HCT116 (cell line): ENCODE data around the gene ST6GALNAC5. TPM values are rescaled to one million over a fixed set of nuclear protein-coding genes. Genes with fewer than 3 reads are reported as not detected.

Experiments
- ATAC-seq: fragments of 200-7000 bp; cut with Tn5 transposase; 2 replicates; pipeline ENCODE4 v1.9.1; 2020; ENCODE audit warnings: mild to moderate bottlenecking, moderate library complexity
- BruUV-seq: library from RNA; stranded (reverse); fragments of 400-500 nt; replicated peaks from 2 replicates; lab custom pipeline; 2021; lab: Mats Ljungman, UMichigan
- CTCF ChIA-PET: fragments of 300-600 bp; sonication (Branson Sonifier 250); formaldehyde crosslinking; loops from one replicate; lab custom pipeline; 2021; ENCODE audit warnings: antibody characterized with exemption; lab: Charles Lee
- POLR2A ChIA-PET: fragments of 300-600, 350-600 bp; sonication (Branson Sonifier 250); formaldehyde crosslinking; loops from one replicate; lab custom pipeline; 2021; ENCODE audit warnings: antibody characterized with exemption; lab: Charles Lee
- RAD21 ChIA-PET, 2 experiments: fragments of 300-600 bp; sonication (Branson Sonifier 250); formaldehyde crosslinking; loops; one replicate each; lab custom pipeline; 2023; ENCODE audit warnings: low total read pairs in 2 of 2; ENCODE audit not compliant: uncharacterized antibody in 2 of 2, unreplicated experiment in 2 of 2, low non-redundant PET in 1 of 2; lab: Charles Lee
- DNase-seq: peaks from one replicate; pipeline ENCODE4 v3.0.0-alpha.2; 2010; ENCODE audit warnings: low read depth, low spot score
- H2AFZ ChIP-seq: fragments of 200-600 bp; shearing (Covaris generic), sonication (generic); 2 replicates; pipeline ENCODE4 v1.6.1; 2017; ENCODE audit warnings: low read depth, mixed run types, mixed read lengths, antibody characterized with exemption, low read length; ENCODE audit not compliant: poor library complexity, severe bottlenecking
- H3K27ac ChIP-seq: 2 replicates; pipeline ENCODE4 v1.5.1; 2012; ENCODE audit warnings: low read depth, low read length
- H3K27me3 ChIP-seq: fragments of 200-600 bp; sonication (generic); 2 replicates; pipeline ENCODE4 v1.6.1; 2016; ENCODE audit warnings: mixed run types, low read length, mixed read lengths; ENCODE audit not compliant: insufficient read depth
- H3K36me3 ChIP-seq, 2 experiments: fragments of 200-500 bp in 1 of 2; fragments of 200-600 bp in 1 of 2; sonication (Bioruptor generic) in 1 of 2; sonication (generic) in 1 of 2; 2 replicates each; pipeline versions ENCODE4 v1.5.1 to v1.6.1; 2014 to 2016; ENCODE audit warnings: low read length in 2 of 2, inconsistent platforms in 1 of 2, mixed read lengths in 1 of 2, mixed run types in 1 of 2; ENCODE audit not compliant: insufficient read depth in 2 of 2, control insufficient read depth in 1 of 2
- H3K4me1 ChIP-seq, 2 experiments: fragments of 200-600 bp in 1 of 2; sonication (generic) in 1 of 2; 2 replicates each; pipeline versions ENCODE4 v1.5.1 to v1.6.1; 2012 to 2017; ENCODE audit warnings: low read length in 2 of 2, inconsistent platforms in 1 of 2, mild to moderate bottlenecking in 1 of 2, mixed read lengths in 1 of 2, mixed run types in 1 of 2, moderate library complexity in 1 of 2; ENCODE audit not compliant: insufficient read depth in 2 of 2, control insufficient read depth in 1 of 2
- H3K4me2 ChIP-seq: fragments of 200-600 bp; sonication (generic); 2 replicates; pipeline ENCODE4 v1.6.1; 2017; ENCODE audit warnings: mixed run types, low read length, mixed read lengths
- H3K4me3 ChIP-seq, 2 experiments: fragments of 200-600 bp in 1 of 2; sonication (generic) in 1 of 2; replicated peaks in 1 of 2; 2 replicates each; pipeline ENCODE4 v1.5.1; 2011 to 2016; ENCODE audit warnings: low read length in 2 of 2, control low read depth in 1 of 2, low read depth in 1 of 2, mild to moderate bottlenecking in 1 of 2, mixed read lengths in 1 of 2, mixed run types in 1 of 2
- H3K79me2 ChIP-seq: fragments of 200-600 bp; sonication (generic); 2 replicates; pipeline ENCODE4 v1.6.1; 2017; ENCODE audit warnings: mild to moderate bottlenecking, mixed run types, low read length, moderate library complexity, mixed read lengths; ENCODE audit not compliant: insufficient read depth
- H3K9ac ChIP-seq: fragments of 200-600 bp; sonication (generic); 2 replicates; pipeline ENCODE4 v1.6.1; 2016; ENCODE audit warnings: low read length, mixed read lengths
- H3K9me2 ChIP-seq: fragments of 200-600 bp; sonication (generic), shearing (Covaris generic); 2 replicates; pipeline ENCODE4 v1.6.1; 2017; ENCODE audit warnings: mixed run types, mild to moderate bottlenecking, moderate library complexity; ENCODE audit not compliant: insufficient read depth
- H3K9me3 ChIP-seq, 2 experiments: fragments of 200-500 bp in 1 of 2; fragments of 200-600 bp in 1 of 2; sonication (Bioruptor generic) in 1 of 2; sonication (generic) in 1 of 2; 2 replicates each; pipeline ENCODE4 v1.6.1; 2014 to 2017; ENCODE audit warnings: low read length in 2 of 2, mixed read lengths in 2 of 2, inconsistent platforms in 1 of 2, low read depth in 1 of 2, mild to moderate bottlenecking in 1 of 2, mixed run types in 1 of 2, moderate library complexity in 1 of 2; ENCODE audit not compliant: control insufficient read depth in 1 of 2, insufficient read depth in 1 of 2
- H4K20me1 ChIP-seq: fragments of 200-600 bp; sonication (generic), shearing (Covaris generic); 2 replicates; pipeline ENCODE4 v1.6.1; 2017; ENCODE audit warnings: mixed run types, mild to moderate bottlenecking, moderate library complexity; ENCODE audit not compliant: insufficient read depth
- CBX3 ChIP-seq: IDR thresholded peaks from 2 replicates; pipeline ENCODE4 v1.6.1; 2012; ENCODE audit warnings: low read depth
- CEBPB ChIP-seq: IDR thresholded peaks from 2 replicates; pipeline ENCODE4 v1.6.1; 2012; ENCODE audit warnings: low read depth
- CTCF ChIP-seq, 3 experiments: fragments of 200-600 bp in 1 of 3; sonication (generic) in 1 of 3; IDR thresholded peaks in 2 of 3; conservative IDR thresholded peaks in 1 of 3; 2 replicates each; pipeline ENCODE4 v1.5.1; 2012 to 2017; ENCODE audit warnings: low read depth in 2 of 3, low read length in 2 of 3, antibody characterized with exemption in 1 of 3, borderline replicate concordance in 1 of 3, control low read depth in 1 of 3, mild to moderate bottlenecking in 1 of 3, mixed read lengths in 1 of 3, mixed run types in 1 of 3, moderate library complexity in 1 of 3; ENCODE audit not compliant: insufficient read depth in 1 of 3
- EGR1 ChIP-seq: IDR thresholded peaks from 2 replicates; pipeline ENCODE4 v1.6.1; 2012; ENCODE audit warnings: low read depth
- ELF1 ChIP-seq: IDR thresholded peaks from 2 replicates; pipeline ENCODE4 v1.6.1; 2012; ENCODE audit warnings: low read depth, borderline replicate concordance
- EZH2 ChIP-seq: fragments of 200-600 bp; sonication (generic); IDR thresholded peaks from 2 replicates; pipeline ENCODE4 v1.6.1; 2017; ENCODE audit warnings: antibody characterized with exemption, mixed run types
- EZH2phosphoT487 ChIP-seq: fragments of 200-600 bp; IDR thresholded peaks from 2 replicates; pipeline ENCODE4 v1.6.1; 2018; ENCODE audit warnings: antibody characterized with exemption, borderline replicate concordance
- POLR2A ChIP-seq: IDR thresholded peaks from 2 replicates; pipeline ENCODE4 v1.7.0; 2011; ENCODE audit warnings: borderline replicate concordance; ENCODE audit not compliant: insufficient read depth, insufficient read length; ENCODE audit errors: extremely low read depth
- POLR2AphosphoS5 ChIP-seq: IDR thresholded peaks from 2 replicates; pipeline ENCODE4 v1.6.1; 2011; ENCODE audit warnings: mild to moderate bottlenecking, low read depth, low read length, moderate library complexity
- RAD21 ChIP-seq: IDR thresholded peaks from 2 replicates; pipeline ENCODE4 v1.6.1; 2012; ENCODE audit warnings: low read depth, mild to moderate bottlenecking
- SIN3A ChIP-seq: IDR thresholded peaks from 2 replicates; pipeline ENCODE4 v1.6.1; 2012; ENCODE audit warnings: low read depth
- SP1 ChIP-seq: IDR thresholded peaks from 2 replicates; pipeline ENCODE4 v1.6.1; 2012; ENCODE audit warnings: low read depth
- SRF ChIP-seq: IDR thresholded peaks from 2 replicates; pipeline ENCODE4 v1.6.1; 2012; ENCODE audit warnings: low read depth
- ZBTB33 ChIP-seq: IDR thresholded peaks from 2 replicates; pipeline ENCODE4 v1.6.1; 2011; ENCODE audit warnings: mild to moderate bottlenecking, low read length, moderate library complexity; ENCODE audit not compliant: insufficient replicate concordance; ENCODE audit errors: extremely low read depth
- ZFX ChIP-seq: fragments of 450-650 bp; IDR thresholded peaks from 2 replicates; pipeline ENCODE4 v1.6.1; 2017
- ZNF274 ChIP-seq: fragments of 200-500 bp; sonication (Bioruptor generic); IDR thresholded peaks from 2 replicates; pipeline ENCODE4 v1.6.1; 2014; ENCODE audit warnings: mild to moderate bottlenecking, low read depth, low read length, inconsistent platforms
- intact Hi-C: fragments of 100-400 bp; cut with micrococcal nuclease; formaldehyde crosslinking; loops from 2 replicates; pipeline ENCODE4 v1.10.0; 2022
- total RNA-seq: library from RNA; stranded (reverse); gene quantifications from one replicate; pipeline ENCODE4 v1.2.1, GENCODE V29; 2021; ENCODE audit not compliant: unreplicated experiment
- TF ChIP-seq, protein P1 (sequence below): IDR thresholded peaks from 2 replicates; pipeline ENCODE4 v1.6.1; 2012; ENCODE audit warnings: low read depth

ST6GALNAC5 gene
- total RNA-seq, 1 experiment from 2014 or later = 1.2 TPM

GRCh38 chr1:76861149-76861548 is 6.1 kb upstream of the ST6GALNAC5 start:
- no peak overlapping the region for H2AFZ ChIP-seq
- no peak overlapping the region for H3K4me3 ChIP-seq
- H3K9me2 ChIP-seq = no peaks in the 10 kb centered on the region
- H3K27ac ChIP-seq = no peak overlapping the region
- TF ChIP-seq EZH2 (no peak), ZNF274 (no peak), ZBTB33 (no peak), EGR1 (no peak), POLR2AphosphoS5 (no peak), SRF (no peak), EZH2phosphoT487 (no peak), SIN3A (no peak), CTCF (IDR thresholded peaks at IDR 0.05 in 2 of 3, conservative IDR thresholded peaks at IDR 0.05 in 1 of 3; ENCODE audit: borderline replicate concordance in 1 of 3, insufficient read depth in 1 of 3, low read depth in 2 of 3, low read length in 2 of 3) (no peak), ZFX (no peak), CBX3 (no peak), POLR2A (no peak), CEBPB (no peak), ELF1 (no peak), SP1 (no peak), RAD21 (no peak)
- TF ChIP-seq, protein P1, sequence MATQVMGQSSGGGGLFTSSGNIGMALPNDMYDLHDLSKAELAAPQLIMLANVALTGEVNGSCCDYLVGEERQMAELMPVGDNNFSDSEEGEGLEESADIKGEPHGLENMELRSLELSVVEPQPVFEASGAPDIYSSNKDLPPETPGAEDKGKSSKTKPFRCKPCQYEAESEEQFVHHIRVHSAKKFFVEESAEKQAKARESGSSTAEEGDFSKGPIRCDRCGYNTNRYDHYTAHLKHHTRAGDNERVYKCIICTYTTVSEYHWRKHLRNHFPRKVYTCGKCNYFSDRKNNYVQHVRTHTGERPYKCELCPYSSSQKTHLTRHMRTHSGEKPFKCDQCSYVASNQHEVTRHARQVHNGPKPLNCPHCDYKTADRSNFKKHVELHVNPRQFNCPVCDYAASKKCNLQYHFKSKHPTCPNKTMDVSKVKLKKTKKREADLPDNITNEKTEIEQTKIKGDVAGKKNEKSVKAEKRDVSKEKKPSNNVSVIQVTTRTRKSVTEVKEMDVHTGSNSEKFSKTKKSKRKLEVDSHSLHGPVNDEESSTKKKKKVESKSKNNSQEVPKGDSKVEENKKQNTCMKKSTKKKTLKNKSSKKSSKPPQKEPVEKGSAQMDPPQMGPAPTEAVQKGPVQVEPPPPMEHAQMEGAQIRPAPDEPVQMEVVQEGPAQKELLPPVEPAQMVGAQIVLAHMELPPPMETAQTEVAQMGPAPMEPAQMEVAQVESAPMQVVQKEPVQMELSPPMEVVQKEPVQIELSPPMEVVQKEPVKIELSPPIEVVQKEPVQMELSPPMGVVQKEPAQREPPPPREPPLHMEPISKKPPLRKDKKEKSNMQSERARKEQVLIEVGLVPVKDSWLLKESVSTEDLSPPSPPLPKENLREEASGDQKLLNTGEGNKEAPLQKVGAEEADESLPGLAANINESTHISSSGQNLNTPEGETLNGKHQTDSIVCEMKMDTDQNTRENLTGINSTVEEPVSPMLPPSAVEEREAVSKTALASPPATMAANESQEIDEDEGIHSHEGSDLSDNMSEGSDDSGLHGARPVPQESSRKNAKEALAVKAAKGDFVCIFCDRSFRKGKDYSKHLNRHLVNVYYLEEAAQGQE = no peak
- H3K36me3 ChIP-seq = no peaks in the 10 kb centered on the region
- no peak overlapping the region for H3K9ac ChIP-seq
- ChIA-PET POLR2A (no interaction called here), RAD21 (no interaction called here), CTCF (no interaction called here)
- ATAC-seq = no peak
- H3K27me3 ChIP-seq = no peaks in the 10 kb centered on the region
- no peaks in the 10 kb centered on the region for H4K20me1 ChIP-seq
- no TSS peak for BruUV-seq
- no peaks in the 10 kb centered on the region for H3K9me3 ChIP-seq
- no peak for DNase-seq
- intact Hi-C loops = no loop called here
- no peaks in the 10 kb centered on the region for H3K4me1 ChIP-seq
- H3K4me2 ChIP-seq = no peak overlapping the region
- no peaks in the 10 kb centered on the region for H3K79me2 ChIP-seq
